ENCODE measurements around the gene ZMIZ2.

Gene ZMIZ2

GRCh38 chr7:44756904-44757303 lies 8.3 kb downstream of the ZMIZ2 start:
- DNase-seq: no peak

GRCh38 chr7:44757311-44757710 lies 8.7 kb downstream of the ZMIZ2 start:
- no peak for DNase-seq

- no peak for DNase-seq
Measured at GRCh38 chr7:44757739-44758138, 9.1 kb downstream of the ZMIZ2 start.

GRCh38 chr7:44759246-44759645 lies 10.6 kb downstream of the ZMIZ2 start:
- DNase-seq: no peak

GRCh38 chr7:44760034-44760580 lies 11.5 kb downstream of the ZMIZ2 start:
- DNase-seq: no peak

- DNase-seq: no peak
Measured at GRCh38 chr7:44761207-44762161, 12.8 kb downstream of the ZMIZ2 start.

GRCh38 chr7:44762300-44762699 lies 13.7 kb downstream of the ZMIZ2 start:
- DNase-seq: no peak

GRCh38 chr7:44762726-44763522 lies 14.3 kb downstream of the ZMIZ2 start:
- DNase-seq: no peak

GRCh38 chr7:44764081-44764480 lies 15.4 kb downstream of the ZMIZ2 start:
- no peak for DNase-seq

- no peak for DNase-seq
Measured at GRCh38 chr7:44764665-44765578, 16.3 kb downstream of the ZMIZ2 start.

GRCh38 chr7:44765579-44766415 lies 17.1 kb downstream of the ZMIZ2 start:
- DNase-seq: no peak

GRCh38 chr7:44766416-44766801 lies 17.8 kb downstream of the ZMIZ2 start:
- DNase-seq: no peak

GRCh38 chr7:44767134-44767911 lies 18.7 kb downstream of the ZMIZ2 start:
- DNase-seq: no peak

GRCh38 chr7:44767912-44768627 lies 19.4 kb downstream of the ZMIZ2 start:
- DNase-seq: peak; percentile 32

GRCh38 chr7:44768628-44769371 lies 20.2 kb downstream of the ZMIZ2 start:
- DNase-seq: no peak

- DNase-seq: no peak
Measured at GRCh38 chr7:44769376-44769775, 20.7 kb downstream of the ZMIZ2 start.

- no peak for DNase-seq
Measured at GRCh38 chr7:44769776-44770294, 21.2 kb downstream of the ZMIZ2 start.

GRCh38 chr7:44771358-44771757 lies 22.7 kb downstream of the ZMIZ2 start:
- no peak for DNase-seq

- no peak for DNase-seq
Measured at GRCh38 chr7:44772440-44772839, 23.8 kb downstream of the ZMIZ2 start.
